T follicular helper cell (primary cell): ENCODE data around the gene SCT.

Experiments
- DNase-seq: peaks from one replicate; pipeline ENCODE4 v3.0.0-alpha.2; 2020; ENCODE audit warnings: low read depth

SCT gene

GRCh38 chr11:643849-644738 lies 17.1 kb upstream of the SCT start:
- DNase-seq: no peak

- DNase-seq: no peak
Measured at GRCh38 chr11:643366-643765, 16.4 kb upstream of the SCT start.

GRCh38 chr11:641806-642370 lies 14.9 kb upstream of the SCT start:
- no peak for DNase-seq

- no peak for DNase-seq
Measured at GRCh38 chr11:640021-640706, 13.2 kb upstream of the SCT start.

- no peak for DNase-seq
Measured at GRCh38 chr11:639332-639955, 12.5 kb upstream of the SCT start.

GRCh38 chr11:638631-639331 lies 11.8 kb upstream of the SCT start:
- DNase-seq: no peak

- DNase-seq: no peak
Measured at GRCh38 chr11:637593-638521, 10.9 kb upstream of the SCT start.

GRCh38 chr11:637333-637592 lies 10.3 kb upstream of the SCT start:
- DNase-seq: no peak

- DNase-seq: no peak
Measured at GRCh38 chr11:636511-637332, 9.7 kb upstream of the SCT start, which contains the start of gene DRD4. Gene DRD4 (plus strand): TSS chr11:637269. CDS start chr11:637305, 36 bp downstream.

GRCh38 chr11:635945-636510 lies 9.0 kb upstream of the SCT start:
- no peak for DNase-seq

GRCh38 chr11:630871-631270 lies 3.9 kb upstream of the SCT start:
- no peak for DNase-seq

GRCh38 chr11:629237-629583 lies 2.2 kb upstream of the SCT start:
- DNase-seq: no peak

- no peak for DNase-seq
Measured at GRCh38 chr11:628056-628455, 1.1 kb upstream of the SCT start.

GRCh38 chr11:627308-627576 lies 261 bp upstream of the SCT start:
- DNase-seq: no peak

GRCh38 chr11:625636-626268 lies 1.2 kb downstream of the SCT start:
- no peak for DNase-seq

- DNase-seq: no peak
Measured at GRCh38 chr11:624705-625635, 2.0 kb downstream of the SCT start, which contains the start of gene CDHR5. Gene CDHR5 (minus strand): TSS chr11:624955. CDS start chr11:624902, 53 bp downstream.

GRCh38 chr11:623999-624704 lies 2.8 kb downstream of the SCT start:
- no peak for DNase-seq
